Measurements from ENCODE around the gene NCK2.
A peak's percentile ranks its signal among the peaks of the same experiment; 100 is the strongest.
"Not testable (repeated sequence)": the region's sequence is repeated elsewhere in the genome, so short reads cannot be mapped to it uniquely, and the experiment has no call there.

NCK2 gene

DNA sequence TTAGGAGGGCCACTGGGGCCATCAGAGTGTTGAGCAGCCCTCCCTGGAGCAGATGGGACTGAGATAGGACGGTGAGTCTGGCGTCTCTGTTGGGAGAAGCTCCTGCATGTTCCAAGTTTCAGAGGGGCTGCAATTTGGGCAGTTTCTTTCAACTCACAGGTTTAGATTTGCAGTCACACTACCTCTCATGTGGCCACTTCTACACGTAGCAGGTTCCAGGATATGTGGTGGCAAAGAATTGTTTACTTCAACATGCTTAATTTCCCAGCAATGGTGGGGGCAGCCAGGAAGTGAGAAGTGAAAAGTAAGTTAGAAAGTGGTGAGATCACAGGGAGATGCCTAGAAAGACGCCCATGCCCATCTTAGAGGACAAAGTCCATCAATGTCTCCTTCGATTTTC, 9.3 kb downstream of the NCK2 start:
- DNase-seq, result no peak

DNA sequence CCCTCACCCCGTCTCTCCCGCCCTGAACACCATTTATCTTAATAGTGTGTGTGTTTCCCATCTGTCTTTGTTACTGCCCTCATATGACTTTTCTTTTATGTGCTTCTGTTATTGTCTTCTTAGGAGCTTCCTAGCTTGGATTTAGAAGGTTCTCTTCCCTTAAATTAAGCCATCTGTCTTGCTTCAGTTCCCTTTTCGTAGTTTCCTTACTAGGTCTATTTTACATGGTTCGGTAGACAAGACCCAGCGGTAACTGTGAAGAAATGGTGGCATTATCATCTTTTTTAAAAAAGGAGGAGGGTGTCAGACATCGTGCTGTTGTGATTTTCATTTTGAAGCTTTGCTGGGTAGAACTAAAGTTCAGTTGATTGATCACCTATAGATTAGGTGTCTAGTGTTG, 10.3 kb downstream of the NCK2 start:
- DNase-seq, result no peak

DNA sequence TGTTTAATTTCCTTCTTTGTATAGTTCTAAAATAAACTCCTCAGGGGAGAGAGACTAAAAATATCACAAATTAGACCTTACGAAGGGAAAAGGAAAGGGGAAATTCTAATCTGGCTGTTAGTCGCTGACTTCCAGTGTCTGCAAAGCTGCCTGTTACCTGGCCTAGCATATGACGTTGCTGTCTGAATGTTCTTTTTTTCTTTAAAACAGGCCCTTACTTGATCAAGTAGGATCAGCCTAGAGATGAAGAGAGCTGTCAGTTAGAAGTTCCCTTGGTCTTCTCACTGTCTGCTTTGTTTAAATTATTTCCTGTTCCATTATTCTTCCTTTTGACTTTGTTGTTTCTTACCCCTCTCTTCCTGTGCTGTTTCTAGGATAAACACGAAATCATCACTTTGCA, 11.2 kb downstream of the NCK2 start:
- no peak for DNase-seq

DNA sequence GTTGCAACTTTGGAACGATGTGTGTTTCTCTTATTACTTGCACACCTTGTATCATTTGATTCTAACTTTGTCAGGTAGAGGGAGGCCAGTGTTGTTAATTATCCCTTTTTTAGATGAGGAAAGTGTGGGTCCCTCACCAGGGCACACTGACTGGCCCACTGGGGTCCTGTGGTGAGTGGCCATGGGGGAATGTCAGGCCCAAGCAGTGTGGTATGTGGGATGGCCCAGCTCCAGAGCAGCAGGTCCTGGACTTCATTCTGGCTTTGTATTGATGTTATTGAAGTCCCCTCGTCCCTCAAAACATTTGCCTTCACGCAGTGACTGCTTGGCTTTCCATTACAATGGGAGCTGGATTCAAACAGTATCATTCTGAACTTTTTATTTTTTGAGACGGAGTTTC, 11.7 kb downstream of the NCK2 start:
- no peak for DNase-seq

DNA sequence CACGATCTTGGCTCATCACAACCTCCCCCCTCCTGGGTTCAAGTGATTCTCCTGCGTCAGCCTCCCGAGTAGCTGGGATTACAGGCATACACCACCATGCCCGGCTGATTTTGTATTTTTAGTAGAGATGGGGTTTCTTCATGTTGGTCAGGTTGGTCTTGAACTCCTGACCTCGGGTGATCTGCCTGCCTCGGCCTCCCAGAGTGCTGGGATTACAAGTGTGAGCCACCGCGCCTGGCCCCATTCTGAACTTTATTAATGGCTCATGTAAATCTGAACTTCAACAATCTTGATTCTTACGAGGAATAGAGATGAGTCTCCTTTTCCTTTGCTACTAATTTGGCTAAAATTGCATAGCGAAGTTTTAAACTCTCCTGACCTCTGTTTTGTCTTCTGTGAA, 12.2 kb downstream of the NCK2 start:
- DNase-seq, result not testable (repeated sequence)

DNA sequence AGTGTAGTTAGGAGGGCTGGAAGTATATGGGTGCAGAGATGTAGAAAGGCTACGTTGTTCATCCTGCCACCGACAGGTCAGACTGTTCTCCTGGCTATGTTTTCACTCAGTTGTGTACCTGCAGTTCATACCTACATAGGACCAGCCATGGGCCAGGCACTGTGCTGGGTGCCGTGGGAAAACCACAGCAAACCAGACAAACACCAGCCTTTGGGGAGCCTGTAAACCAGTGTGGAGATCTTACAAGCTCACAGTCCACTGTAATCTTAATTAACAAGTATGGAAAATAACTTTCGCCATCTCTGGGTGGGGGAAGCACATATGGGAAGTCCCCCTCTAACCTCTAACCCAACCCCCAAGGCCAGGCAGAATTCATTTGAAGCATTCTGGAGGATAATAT, 12.7 kb downstream of the NCK2 start:
- DNase-seq, result no peak

DNA sequence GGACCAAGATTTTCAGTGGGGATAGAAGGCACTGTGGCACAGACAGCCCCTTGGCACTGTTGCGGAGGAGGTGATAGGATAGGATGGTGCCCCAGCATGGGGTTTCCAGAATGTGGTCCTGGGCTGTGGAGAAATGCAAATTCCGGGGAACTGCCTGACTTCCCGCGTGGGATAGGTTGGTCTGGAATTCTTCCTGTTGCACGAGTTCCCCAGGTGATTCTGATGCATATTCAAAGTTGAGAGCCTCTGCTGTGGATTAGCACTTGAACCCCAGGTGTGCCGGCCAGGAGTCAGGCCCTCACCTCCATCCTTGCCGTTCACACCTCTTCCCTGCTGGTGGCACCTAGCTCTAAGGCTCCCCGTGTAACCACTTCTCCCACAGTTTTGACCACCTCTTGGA, 15.5 kb downstream of the NCK2 start:
- DNase-seq, result no peak

DNA sequence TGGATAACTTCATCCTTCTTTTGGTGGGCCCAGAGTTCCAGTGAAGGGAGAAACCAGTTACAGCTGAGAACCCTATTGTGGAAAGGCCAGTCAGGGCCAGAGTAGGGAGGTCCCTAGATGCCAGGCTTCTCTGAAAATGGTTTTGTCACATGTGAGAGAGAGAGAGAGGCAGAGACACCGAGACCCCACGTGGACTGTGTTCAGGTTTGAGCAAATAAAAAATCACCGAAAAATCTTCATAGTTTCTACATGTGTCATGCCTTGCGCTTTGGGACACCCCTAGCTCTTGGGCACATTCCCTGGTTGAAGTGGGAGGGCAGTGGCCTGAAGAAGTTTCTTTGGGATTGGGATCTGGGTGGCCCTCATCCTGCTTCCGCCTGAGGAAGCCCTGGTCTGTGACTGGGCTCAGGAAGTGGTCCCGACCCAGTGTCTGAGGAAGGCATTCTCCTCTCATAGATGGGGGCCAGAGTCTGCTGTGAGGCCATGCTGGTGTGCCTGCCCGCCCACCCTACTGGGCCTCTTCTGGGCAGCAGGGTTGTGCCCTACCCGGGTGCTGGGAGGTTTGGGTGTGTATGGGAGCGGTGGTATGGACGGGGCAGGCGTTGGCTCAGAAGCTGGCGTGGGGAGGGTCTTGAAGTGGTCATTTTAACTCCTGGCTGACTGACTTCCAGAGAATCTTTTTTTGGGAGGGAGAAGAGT, 16.1 kb downstream of the NCK2 start:
- no peak for DNase-seq

DNA sequence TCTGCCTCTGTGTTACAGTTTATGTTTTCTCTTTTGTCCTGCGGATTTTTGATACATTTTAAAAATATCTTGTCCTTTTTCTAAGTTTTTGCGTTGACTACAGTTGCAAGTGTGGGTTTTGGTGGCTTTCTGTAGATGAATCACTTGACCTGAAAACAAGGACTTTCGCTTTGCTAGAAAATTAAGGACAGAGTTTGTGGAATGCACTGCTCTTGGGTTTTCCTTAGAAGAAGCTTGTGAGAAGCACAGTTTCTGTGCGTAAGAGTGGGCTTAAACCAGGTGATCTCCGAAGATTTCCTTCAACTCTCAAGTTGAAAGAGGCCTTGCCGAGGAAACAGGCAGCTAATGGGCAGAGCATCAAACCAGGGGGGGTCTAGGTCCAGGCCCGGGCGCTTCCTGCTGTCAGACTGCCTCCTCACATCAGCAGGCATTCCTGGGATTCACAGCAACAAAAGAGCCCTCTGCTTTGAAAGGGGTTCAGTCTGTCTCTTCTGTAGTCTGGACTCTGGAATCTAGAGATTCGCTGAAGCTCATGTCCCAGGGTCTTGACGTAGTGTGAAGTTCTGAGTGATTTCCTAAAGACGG, 17.3 kb downstream of the NCK2 start:
- DNase-seq, result no peak

DNA sequence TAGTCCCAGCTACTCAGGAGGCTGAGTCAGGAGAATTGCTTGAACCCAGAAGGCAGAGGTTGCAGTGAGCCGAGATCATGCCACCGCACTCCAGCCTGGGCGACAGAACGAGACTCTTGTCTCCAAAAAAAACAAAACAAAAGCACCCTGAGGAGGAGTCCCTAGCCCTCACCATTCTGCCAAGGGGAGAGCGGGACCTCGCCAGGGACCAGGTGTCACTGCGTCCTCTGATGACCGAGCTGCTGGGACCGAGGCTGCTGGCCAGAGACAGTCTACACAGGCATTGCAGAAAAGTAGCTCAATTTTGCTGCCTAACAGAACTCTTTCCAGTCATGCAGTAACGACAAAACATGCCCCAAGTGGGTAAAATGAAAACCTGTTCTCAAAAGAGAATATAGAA, 18.4 kb downstream of the NCK2 start:
- no peak for DNase-seq

DNA sequence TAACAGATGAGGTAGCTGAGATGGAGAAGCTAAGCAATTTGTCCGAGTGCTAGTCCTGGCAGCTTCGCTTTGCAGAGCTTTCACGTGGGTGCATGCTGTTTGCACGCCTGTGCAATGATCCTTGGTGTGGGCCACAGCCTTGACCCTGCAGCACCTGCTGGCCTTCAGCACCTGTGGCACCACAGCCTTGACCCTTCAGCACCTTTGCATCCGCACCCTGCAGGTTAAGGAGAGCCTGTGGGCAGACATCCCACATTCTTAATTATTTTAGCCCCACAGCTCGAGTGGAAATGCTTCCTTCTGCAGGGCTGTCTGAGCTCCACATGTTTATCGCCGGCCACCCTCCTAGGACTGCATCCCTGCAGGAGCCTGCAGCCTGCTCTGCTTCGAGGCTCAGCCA, 19.3 kb downstream of the NCK2 start:
- no peak for DNase-seq

DNA sequence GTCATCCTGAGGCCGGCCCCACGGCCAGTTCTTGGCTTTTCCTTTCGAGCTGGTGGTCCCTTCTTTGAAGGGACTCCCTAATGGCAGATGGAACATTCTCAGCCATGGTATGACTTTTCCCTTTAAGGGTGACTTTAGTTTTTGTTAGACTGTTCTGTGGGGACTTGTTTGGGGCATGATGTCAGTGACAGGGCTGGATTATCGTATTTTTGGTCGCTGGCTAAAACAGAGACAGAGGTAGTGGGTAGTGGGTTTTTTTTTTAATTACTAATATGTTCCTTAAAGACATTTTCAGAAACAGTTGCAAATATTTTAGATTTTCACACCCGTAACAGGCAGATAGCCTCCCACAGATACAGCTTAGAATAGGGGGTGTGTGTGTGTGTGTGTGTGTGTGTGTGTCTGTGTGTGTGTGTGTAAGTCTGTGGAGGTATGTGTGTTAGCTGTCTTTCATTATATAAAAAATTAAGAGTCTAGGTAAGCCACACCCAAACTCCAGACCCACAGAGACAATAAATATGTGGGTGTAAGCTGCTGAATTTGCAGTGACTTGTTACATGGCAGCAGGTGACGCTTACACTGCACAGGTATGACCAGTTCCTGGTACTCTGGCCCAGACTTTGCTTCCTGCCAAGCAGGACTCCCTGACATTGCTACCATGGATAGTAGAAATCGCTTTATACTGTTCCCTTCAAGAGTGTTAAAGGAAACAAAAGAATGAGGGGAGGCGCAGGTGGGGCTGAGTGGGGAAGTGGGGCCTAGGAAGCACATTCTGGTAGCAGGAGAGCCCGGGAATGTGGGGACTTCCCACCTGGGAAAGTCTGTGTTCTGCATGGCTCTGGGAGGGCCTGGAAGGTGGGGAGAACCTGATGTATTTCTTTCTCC, 20.9 kb downstream of the NCK2 start:
- no peak for DNase-seq

DNA sequence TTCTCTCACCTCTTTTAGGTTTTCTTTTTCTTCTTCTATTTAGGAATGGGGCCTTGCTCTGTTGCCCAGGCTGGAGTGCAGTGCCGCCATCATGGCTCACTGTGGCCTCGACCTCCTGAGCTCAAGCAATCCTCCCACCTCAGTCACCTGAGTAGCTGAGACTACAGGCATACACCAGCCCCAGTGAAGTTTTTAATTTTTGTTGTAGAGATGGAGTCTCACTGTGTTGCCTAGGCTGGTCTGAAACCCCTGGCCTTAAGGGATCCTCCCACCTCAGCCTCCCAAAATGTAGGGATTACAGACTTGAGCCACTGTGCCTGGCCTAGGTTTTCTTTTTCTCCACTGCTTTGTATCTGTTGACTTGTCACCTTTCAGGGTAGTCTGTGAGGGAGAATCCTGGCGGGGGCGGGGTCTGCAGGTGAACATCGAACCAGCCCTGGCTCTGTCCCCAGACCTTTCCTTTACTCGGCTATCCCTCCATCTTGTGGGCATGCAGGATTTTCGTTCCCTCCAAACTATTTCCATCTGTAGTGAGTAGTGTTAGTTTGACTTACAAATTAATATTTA, 21.7 kb downstream of the NCK2 start:
- DNase-seq, result no peak

DNA sequence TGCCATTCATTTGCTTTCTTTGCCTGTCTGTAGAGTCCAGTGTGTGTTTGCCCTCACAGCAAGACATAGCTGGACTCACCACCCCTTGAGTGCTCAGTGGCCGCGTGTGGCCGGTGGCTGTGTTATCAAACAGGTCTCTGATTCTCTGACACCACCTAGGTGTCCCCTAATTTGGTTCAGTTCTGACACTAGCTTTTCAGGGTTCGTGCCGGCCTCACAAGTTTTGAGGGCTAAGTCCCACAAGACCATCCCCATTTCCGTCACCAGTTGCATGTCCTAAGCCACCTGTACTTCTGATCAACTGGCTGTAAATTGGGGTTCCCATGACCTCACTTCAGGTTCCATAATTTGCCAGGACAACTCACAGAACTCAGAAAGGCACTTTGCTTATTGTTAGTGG, 23.5 kb downstream of the NCK2 start:
- DNase-seq, result no peak

DNA sequence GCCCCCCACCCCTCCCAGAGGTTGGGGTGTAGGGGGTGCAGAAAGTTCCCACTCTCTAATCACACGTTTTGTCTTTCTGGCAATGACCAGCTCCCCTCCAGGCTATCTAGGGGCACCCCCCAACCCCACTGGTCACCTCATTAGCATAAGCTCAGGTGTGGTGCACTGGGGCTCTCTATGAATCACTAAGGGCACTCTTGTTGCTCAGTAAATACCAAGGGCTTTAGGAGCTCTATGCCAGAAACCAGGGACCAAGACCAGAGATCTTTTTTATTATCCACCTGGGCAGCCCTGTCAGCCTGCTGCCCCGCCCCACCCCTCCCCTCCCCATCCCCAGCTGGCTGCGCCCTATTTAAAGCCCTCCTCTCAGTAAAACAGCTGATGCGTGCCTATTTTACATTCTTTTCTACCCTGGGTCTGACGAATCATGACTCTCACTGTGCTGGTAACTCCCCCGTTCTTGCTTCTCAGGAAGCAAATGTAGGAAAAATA, 24.3 kb downstream of the NCK2 start:
- DNase-seq, result no peak

DNA sequence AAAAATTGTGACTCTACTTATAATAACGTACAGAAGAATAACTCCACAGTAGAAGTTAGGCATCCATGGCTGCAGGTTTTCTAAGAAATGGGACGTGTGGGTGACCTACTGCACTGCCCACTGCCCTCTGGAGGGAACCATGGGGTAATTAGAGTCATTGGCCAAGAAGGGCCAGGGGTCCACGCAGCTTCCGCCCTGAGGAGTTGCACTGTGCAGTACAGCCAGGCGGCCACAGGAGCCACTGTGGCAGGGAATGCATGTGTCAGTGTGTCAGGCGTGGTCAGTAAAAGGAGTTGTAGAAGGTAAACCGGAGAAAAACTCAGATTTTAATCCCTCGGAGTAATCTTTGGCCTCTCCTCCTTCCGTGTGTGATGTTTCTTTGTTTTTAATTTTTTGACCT, 24.8 kb downstream of the NCK2 start:
- DNase-seq, result peak; percentile 20

DNA sequence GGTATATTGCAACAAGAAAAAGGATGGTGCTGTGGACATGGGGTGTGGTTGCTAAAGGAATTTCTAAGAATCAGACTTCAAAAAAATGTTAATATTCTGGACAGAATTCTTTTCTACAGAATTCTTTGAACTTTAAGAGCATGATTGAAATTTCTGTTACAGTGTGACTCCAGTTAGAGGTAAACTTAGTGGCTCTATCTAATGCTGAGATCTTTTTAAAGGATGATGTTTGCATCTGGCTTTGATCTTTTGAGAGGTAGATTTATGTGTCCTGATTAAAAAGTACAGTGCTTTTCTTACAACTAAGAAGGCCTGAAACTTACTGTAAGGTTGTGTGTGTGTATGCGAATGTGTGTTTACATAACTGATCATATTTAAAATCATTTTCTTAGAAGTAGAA, 25.4 kb downstream of the NCK2 start:
- no peak for DNase-seq

DNA sequence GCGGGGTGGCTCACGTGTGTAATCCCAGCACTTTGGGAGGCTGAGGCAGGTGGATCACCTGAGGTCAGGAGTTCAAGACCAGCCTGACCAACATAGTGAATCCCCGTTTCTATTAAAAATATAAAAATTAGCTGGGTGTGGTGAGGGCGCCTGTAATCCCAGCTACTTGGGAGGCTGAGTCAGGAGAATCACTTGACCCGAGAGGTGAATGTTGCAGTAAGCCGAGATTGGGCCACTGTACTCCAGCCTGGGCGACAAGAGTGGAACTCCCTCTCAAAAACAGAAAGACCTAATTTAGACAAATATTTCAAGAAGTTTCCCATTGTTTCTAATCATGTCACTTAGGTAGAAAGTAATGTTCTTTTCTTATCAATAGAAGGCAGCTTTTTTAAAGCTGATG, 26.6 kb downstream of the NCK2 start:
- DNase-seq, result not testable (repeated sequence)

DNA sequence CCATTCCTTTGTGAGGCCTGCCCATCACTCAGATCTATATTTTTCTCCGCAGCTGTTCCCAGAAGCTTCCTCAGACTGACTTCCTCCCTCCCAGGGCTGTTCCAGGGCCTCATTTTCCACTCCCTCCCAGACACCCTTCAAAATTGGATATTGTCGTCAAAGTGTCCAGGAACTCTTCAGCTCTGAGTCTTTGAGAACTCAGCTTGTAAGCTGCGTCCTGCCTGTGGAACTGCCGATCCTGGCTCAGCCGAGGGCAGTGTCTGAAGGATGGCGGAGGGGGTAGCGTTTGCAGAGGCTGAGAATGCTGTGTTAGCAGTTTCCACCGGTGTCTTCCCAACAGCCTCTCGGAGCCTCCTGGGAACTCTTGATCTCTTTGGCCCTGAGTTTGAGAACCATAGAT, 27.1 kb downstream of the NCK2 start:
- peak; percentile 22 for DNase-seq

DNA sequence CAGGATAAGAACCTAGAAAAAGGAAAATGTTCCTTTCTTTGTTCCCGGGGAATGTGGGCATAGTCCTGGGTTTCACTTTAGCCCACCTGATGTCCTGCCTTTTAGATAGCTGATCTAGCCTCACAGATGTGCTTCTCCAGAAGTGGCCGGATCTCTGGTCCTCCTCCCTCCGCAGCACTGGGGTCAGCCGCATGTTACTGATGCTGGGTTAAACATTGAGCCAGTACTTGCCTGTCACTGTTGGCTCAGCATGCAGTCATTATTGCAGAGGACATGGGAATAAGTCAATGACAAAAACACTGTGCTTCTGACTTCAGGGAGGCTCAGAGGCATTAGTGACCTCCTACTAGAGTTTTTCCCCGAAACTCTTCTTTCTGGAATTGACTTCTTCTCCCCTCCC, 27.6 kb downstream of the NCK2 start:
- DNase-seq, result no peak

DNA sequence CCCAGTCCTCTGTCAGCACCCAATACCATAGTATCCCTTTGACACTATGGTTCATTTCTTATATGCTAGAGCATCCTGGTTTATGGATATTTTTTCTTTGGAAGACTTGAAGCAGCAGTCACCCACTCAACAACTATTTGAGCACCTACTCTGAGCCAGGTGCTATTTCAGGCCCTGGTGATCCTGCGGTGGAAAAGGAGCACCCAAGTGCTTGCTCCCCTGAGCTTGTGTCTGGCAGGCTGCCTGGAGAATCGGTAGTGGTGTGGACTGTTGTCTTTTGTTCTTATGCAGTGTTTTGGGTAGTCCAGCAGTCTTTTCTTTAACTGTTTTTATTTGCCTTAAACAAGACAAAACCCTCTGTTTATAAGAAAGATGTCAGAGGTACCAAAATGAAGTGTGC, 28.9 kb downstream of the NCK2 start:
- no peak for DNase-seq

DNA sequence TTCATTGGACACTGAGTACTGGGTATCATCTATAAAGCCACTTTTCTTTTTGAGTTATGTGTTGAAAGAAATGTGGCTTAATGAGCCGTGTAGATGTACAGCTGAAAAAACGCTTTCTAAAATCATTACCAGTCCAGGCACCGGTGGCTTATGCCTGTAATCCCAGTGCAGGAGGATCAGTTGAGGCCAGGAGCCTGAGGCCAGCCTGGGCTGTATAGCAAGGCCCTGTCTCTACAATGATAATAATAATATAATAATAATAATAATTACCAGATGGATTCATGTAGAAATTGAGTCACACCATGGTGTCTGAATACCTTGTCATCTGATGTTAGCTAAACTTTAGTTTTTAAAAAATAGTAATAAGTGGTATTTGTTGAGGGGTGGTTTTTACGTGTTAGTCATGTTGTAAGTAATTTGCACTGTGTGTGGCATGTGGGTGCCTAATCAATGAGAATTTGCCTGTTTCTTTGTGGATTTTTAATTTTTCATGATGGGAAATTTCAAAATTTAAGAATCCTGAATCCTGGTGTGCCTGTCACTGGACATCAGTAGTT, 30.1 kb downstream of the NCK2 start:
- DNase-seq, result no peak

Measured in right kidney (tissue), 1 donor.